Endodermal cell (in vitro differentiated cells): ENCODE results near the gene KRTAP10-3. TPM values are rescaled to one million over a fixed set of nuclear protein-coding genes. Genes with fewer than 3 reads are reported as not detected.
A peak's percentile ranks its signal among the peaks of the same experiment; 100 is the strongest.

Source experiments
- DNase-seq: peaks from one replicate; pipeline ENCODE4 v3.0.0-alpha.2; 2017
- H3K27ac ChIP-seq: 2 replicates; pipeline ENCODE4 v1.5.1; 2013; ENCODE audit warnings: mild to moderate bottlenecking, low read depth, low read length, moderate library complexity
- H3K27me3 ChIP-seq: 2 replicates; pipeline ENCODE4 v1.6.1; 2013; ENCODE audit warnings: mild to moderate bottlenecking, low read length, moderate library complexity; ENCODE audit not compliant: insufficient read depth, control insufficient read depth, poor library complexity, severe bottlenecking
- H3K36me3 ChIP-seq: 2 replicates; pipeline ENCODE4 v1.7.0; 2013; ENCODE audit warnings: mild to moderate bottlenecking, low read length, moderate library complexity; ENCODE audit not compliant: control insufficient read depth, insufficient read depth
- H3K4me1 ChIP-seq: one replicate; pipeline ENCODE4 v1.7.0; 2013; ENCODE audit warnings: low read length; ENCODE audit not compliant: control insufficient read depth, insufficient read depth
- H3K4me3 ChIP-seq: 2 replicates; pipeline ENCODE4 v1.5.1; 2013; ENCODE audit warnings: mild to moderate bottlenecking, low read length, moderate library complexity
- H3K9ac ChIP-seq: 2 replicates; pipeline ENCODE4 v1.6.1; 2013; ENCODE audit warnings: mild to moderate bottlenecking, low read length, moderate library complexity; ENCODE audit not compliant: poor library complexity, severe bottlenecking; ENCODE audit errors: extremely low read depth
- H3K9me3 ChIP-seq: 2 replicates; pipeline ENCODE4 v1.6.1; 2013; ENCODE audit warnings: mild to moderate bottlenecking, low read length, moderate library complexity; ENCODE audit not compliant: control insufficient read depth
- H3K27ac Mint-ChIP-seq: 2 replicates; pipeline ENCODE4 v1.8.0; 2020; ENCODE audit warnings: mixed read lengths
- H3K27me3 Mint-ChIP-seq: 2 replicates; pipeline ENCODE4 v1.8.0; 2021; ENCODE audit warnings: mild to moderate bottlenecking, mixed read lengths; ENCODE audit not compliant: insufficient read depth
- H3K36me3 Mint-ChIP-seq: 2 replicates; pipeline ENCODE4 v1.8.0; 2020; ENCODE audit warnings: low read depth, mixed read lengths
- H3K4me1 Mint-ChIP-seq: 2 replicates; pipeline ENCODE4 v1.8.0; 2020; ENCODE audit warnings: mixed read lengths
- H3K4me3 Mint-ChIP-seq: 2 replicates; pipeline ENCODE4 v1.8.0; 2020; ENCODE audit warnings: mild to moderate bottlenecking, moderate library complexity, mixed read lengths
- H3K9me3 Mint-ChIP-seq: 2 replicates; pipeline ENCODE4 v1.8.0; 2020; ENCODE audit warnings: mild to moderate bottlenecking, mixed read lengths
- WGBS, 2 experiments: methylation state at CpG; one replicate each; pipeline versions ENCODE4 v1.1.5 to v1.1.7; 2013; ENCODE audit warnings: missing lambda C conversion rate in 2 of 2, mixed read lengths in 1 of 2; ENCODE audit not compliant: insufficient coverage in 1 of 2, insufficient read length in 1 of 2; 5-methylcytosine and 5-hydroxymethylcytosine counted together
- total RNA-seq, 2 donors: library from RNA; stranded (reverse); fragmentation: NEBNext Ultra II Directional in 1 of 2; extraction: Animal tissue kit (Norgen Biotek cat#: 25700) in 1 of 2; gene quantifications; 2 replicates in 1 of 2; 3 replicates in 1 of 2; pipeline ENCODE4 v1.2.1, GENCODE V29; 2021
- TF ChIP-seq, protein P1 (sequence below): fragments of 200-600 bp; sonication (generic); conservative IDR thresholded peaks from 2 replicates; pipeline ENCODE4 v1.5.0; 2021; ENCODE audit warnings: antibody characterized with exemption, mild to moderate bottlenecking

The KRTAP10-3 gene
- total RNA-seq, 2 donors from 2014 or later: not detected

GRCh38 chr21:44522753-44523204, 35.8 kb downstream of the KRTAP10-3 start:
- Mint-ChIP-seq H3K4me3 (no peak overlapping the region), H3K4me1 (no peaks in the 10 kb centered on the region), H3K27ac (no peak overlapping the region), H3K36me3 (no peaks in the 10 kb centered on the region), H3K27me3 (no peaks in the 10 kb centered on the region), H3K9me3 (peaks cover 2% of the 10 kb centered on the region)
- Histone ChIP-seq H3K9me3 (peaks cover 10% of the 10 kb centered on the region), H3K27ac (no peak overlapping the region), H3K4me3 (no peak overlapping the region), H3K4me1 (no peaks in the 10 kb centered on the region), H3K27me3 (no peaks in the 10 kb centered on the region), H3K36me3 (no peaks in the 10 kb centered on the region), H3K9ac (no peak overlapping the region)
- TF ChIP-seq, protein P1, sequence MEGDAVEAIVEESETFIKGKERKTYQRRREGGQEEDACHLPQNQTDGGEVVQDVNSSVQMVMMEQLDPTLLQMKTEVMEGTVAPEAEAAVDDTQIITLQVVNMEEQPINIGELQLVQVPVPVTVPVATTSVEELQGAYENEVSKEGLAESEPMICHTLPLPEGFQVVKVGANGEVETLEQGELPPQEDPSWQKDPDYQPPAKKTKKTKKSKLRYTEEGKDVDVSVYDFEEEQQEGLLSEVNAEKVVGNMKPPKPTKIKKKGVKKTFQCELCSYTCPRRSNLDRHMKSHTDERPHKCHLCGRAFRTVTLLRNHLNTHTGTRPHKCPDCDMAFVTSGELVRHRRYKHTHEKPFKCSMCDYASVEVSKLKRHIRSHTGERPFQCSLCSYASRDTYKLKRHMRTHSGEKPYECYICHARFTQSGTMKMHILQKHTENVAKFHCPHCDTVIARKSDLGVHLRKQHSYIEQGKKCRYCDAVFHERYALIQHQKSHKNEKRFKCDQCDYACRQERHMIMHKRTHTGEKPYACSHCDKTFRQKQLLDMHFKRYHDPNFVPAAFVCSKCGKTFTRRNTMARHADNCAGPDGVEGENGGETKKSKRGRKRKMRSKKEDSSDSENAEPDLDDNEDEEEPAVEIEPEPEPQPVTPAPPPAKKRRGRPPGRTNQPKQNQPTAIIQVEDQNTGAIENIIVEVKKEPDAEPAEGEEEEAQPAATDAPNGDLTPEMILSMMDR: no peak
- 100% methylated on average over 1 of the region's 1 CpG; no CpG with 5 or more reads in 1 of the 2 experiments for WGBS, 2 experiments
- no peak for DNase-seq

DNA sequence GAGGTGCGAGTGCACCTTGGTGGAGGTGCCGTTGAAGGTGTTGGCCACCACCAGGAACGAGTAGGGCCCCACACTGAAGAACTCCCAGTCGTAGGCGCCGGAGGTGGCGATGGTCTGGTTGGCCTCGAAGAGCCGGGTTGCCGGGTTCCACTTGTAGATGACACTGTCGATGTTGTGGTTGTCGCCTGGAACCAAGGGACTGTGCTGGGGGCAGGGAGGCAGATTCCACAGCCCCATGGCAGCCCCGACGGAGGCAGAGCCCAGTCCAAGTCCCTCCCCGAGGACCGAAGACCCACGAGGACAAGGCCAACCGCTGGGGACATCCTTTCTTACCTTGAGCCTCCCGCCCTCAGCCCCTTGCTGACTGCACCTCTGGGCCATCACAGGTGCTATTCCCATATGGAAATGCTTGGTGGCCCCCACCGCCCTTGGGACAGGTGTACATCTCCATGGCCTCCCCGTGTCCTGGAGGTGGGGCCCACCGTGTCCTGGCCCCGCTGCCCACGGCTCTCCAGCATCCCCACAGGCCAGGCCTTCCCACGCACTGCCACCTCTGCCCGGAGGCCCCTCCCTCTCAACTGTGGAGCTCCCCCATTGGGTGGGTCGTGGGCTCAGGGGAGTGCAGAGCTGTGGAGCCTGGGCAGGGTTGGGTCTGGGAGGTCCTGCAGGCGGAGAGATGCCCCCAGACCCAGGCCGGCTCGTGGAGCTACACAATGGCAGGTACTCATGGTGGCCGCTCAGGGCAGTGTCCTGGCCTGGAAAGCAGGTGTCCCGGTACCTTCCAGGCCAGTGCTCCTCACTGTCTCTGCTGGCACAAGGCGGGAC, 36.5 kb downstream of the KRTAP10-3 start:
- peaks cover 10% of the 10 kb centered on the region for H3K9me3 ChIP-seq
- H3K36me3 ChIP-seq: no peaks in the 10 kb centered on the region
- DNase-seq: peak; percentile 57
- H3K4me3 Mint-ChIP-seq: no peak overlapping the region
- H3K4me3 ChIP-seq: no peak overlapping the region
- H3K27ac Mint-ChIP-seq: no peak overlapping the region
- no peaks in the 10 kb centered on the region for H3K27me3 Mint-ChIP-seq
- H3K9me3 Mint-ChIP-seq: peaks cover 2% of the 10 kb centered on the region
- no peak overlapping the region for H3K9ac ChIP-seq
- no peaks in the 10 kb centered on the region for H3K4me1 Mint-ChIP-seq
- 94% methylated on average over 25 to 33 of the region's 33 CpGs for WGBS, 2 experiments
- no peak overlapping the region for H3K27ac ChIP-seq
- no peaks in the 10 kb centered on the region for H3K27me3 ChIP-seq
- H3K36me3 Mint-ChIP-seq: no peaks in the 10 kb centered on the region
- H3K4me1 ChIP-seq: no peaks in the 10 kb centered on the region
- TF ChIP-seq, protein P1: peak; percentile 43

- Mint-ChIP-seq H3K27me3 (no peaks in the 10 kb centered on the region), H3K4me3 (no peak overlapping the region), H3K9me3 (peaks cover 2% of the 10 kb centered on the region), H3K27ac (no peak overlapping the region), H3K36me3 (no peaks in the 10 kb centered on the region), H3K4me1 (no peaks in the 10 kb centered on the region)
- Histone ChIP-seq H3K27me3 (no peaks in the 10 kb centered on the region), H3K4me1 (no peaks in the 10 kb centered on the region), H3K27ac (no peak overlapping the region), H3K9ac (no peak overlapping the region), H3K4me3 (no peak overlapping the region), H3K36me3 (no peaks in the 10 kb centered on the region), H3K9me3 (peaks cover 10% of the 10 kb centered on the region)
- WGBS, 2 experiments: 94 to 98% methylated on average over 18 to 22 of the region's 22 CpGs
- TF ChIP-seq, protein P1: no peak
- DNase-seq: peak; percentile 37
Measured at GRCh38 chr21:44521301-44521927, 37.2 kb downstream of the KRTAP10-3 start.
